ENCODE measurements around the gene NTHL1. TPM values are rescaled to one million over a fixed set of nuclear protein-coding genes. Genes with fewer than 3 reads are reported as not detected.
A peak's percentile ranks its signal among the peaks of the same experiment; 100 is the strongest.

The NTHL1 gene
- total and polyA plus RNA-seq, 2 experiments from 2014 or later = 84.6 to 87.9 TPM

GRCh38 chr16:2078096-2078495, 30.5 kb upstream of the NTHL1 start:
- peaks cover 12% of the 10 kb centered on the region for H3K36me3 Mint-ChIP-seq (ENCODE audit: low read depth)
- TF ChIP-seq STAT1 (IDR thresholded peaks at IDR 0.05; ENCODE audit: unreplicated experiment) (no peak), EZH2 (IDR thresholded peaks at IDR 0.05; ENCODE audit: low read depth, unreplicated experiment) (no peak), CTCF (conservative IDR thresholded peaks at IDR 0.05; ENCODE audit: low read depth in 2 of 2) (no peak), NANOG (IDR thresholded peaks at IDR 0.05; ENCODE audit: borderline replicate concordance) (no peak)
- H3K36me3 ChIP-seq (ENCODE audit: insufficient read depth) = no peaks in the 10 kb centered on the region
- no peaks in the 10 kb centered on the region for H3K4me1 ChIP-seq (ENCODE audit: insufficient read depth)
- H3K79me2 ChIP-seq (replicated peaks; ENCODE audit: insufficient read depth) = no peaks in the 10 kb centered on the region
- H3K4me3 Mint-ChIP-seq = no peak overlapping the region
- H4K20me1 ChIP-seq (replicated peaks; ENCODE audit: insufficient read depth) = no peaks in the 10 kb centered on the region
- no peaks in the 10 kb centered on the region for H3F3A ChIP-seq (replicated peaks; ENCODE audit: low read depth)
- no peaks in the 10 kb centered on the region for H3K4me1 Mint-ChIP-seq
- H3K27me3 ChIP-seq (ENCODE audit: insufficient read depth) = no peaks in the 10 kb centered on the region
- H3K9me3 Mint-ChIP-seq = no peaks in the 10 kb centered on the region
- no peak overlapping the region for H2AFZ ChIP-seq
- no peak overlapping the region for H3K27ac Mint-ChIP-seq
- no peaks in the 10 kb centered on the region for H3K9me2 ChIP-seq (ENCODE audit: insufficient read depth)
- H3K27ac ChIP-seq (ENCODE audit: low read depth) = no peak overlapping the region
- no peak for ATAC-seq
- H3K4me2 ChIP-seq = no peak overlapping the region
- H3K4me3 ChIP-seq = no peak overlapping the region
- H3K27me3 Mint-ChIP-seq (ENCODE audit: insufficient read depth, low read depth, poor library complexity) = peaks cover 4% of the 10 kb centered on the region
- DNase-seq (ENCODE audit: low spot score) = no peak

GRCh38 chr16:2077696-2078095, 30.1 kb upstream of the NTHL1 start:
- Histone ChIP-seq H3K4me3 (no peak overlapping the region), H4K20me1 (replicated peaks; ENCODE audit: insufficient read depth) (no peaks in the 10 kb centered on the region), H3K4me1 (ENCODE audit: insufficient read depth) (no peaks in the 10 kb centered on the region), H3K79me2 (replicated peaks; ENCODE audit: insufficient read depth) (no peaks in the 10 kb centered on the region), H3K27me3 (ENCODE audit: insufficient read depth) (no peaks in the 10 kb centered on the region), H3K27ac (ENCODE audit: low read depth) (0 out of 2 replicates have a peak overlapping the region, but pooled peaks have one; percentile 26), H3K9me2 (ENCODE audit: insufficient read depth) (no peaks in the 10 kb centered on the region), H3K4me2 (no peak overlapping the region), H2AFZ (no peak overlapping the region), H3F3A (replicated peaks; ENCODE audit: low read depth) (no peaks in the 10 kb centered on the region), H3K36me3 (ENCODE audit: insufficient read depth) (no peaks in the 10 kb centered on the region; the same call in 1 of the 2 replicates)
- peaks cover 10% of the 10 kb centered on the region for H3K36me3 Mint-ChIP-seq (ENCODE audit: low read depth)
- no peak for DNase-seq (ENCODE audit: low spot score)
- no peaks in the 10 kb centered on the region for H3K4me1 Mint-ChIP-seq
- TF ChIP-seq EZH2 (IDR thresholded peaks at IDR 0.05; ENCODE audit: low read depth, unreplicated experiment) = no peak
- no peak overlapping the region for H3K4me3 Mint-ChIP-seq
- H3K27me3 Mint-ChIP-seq (ENCODE audit: insufficient read depth, low read depth, poor library complexity) = peaks cover 4% of the 10 kb centered on the region
- ATAC-seq = no peak
- no peak overlapping the region; the same call in 1 of the 2 replicates for H3K27ac Mint-ChIP-seq
- no peaks in the 10 kb centered on the region for H3K9me3 Mint-ChIP-seq

- Mint-ChIP-seq H3K4me3 (no peak overlapping the region), H3K36me3 (ENCODE audit: low read depth) (peaks cover 8% of the 10 kb centered on the region), H3K27ac (no peak overlapping the region; the same call in 1 of the 2 replicates), H3K4me1 (no peaks in the 10 kb centered on the region), H3K9me3 (no peaks in the 10 kb centered on the region), H3K27me3 (ENCODE audit: insufficient read depth, low read depth, poor library complexity) (peaks cover 1% of the 10 kb centered on the region)
- no peaks in the 10 kb centered on the region; the same call in 1 of the 2 replicates for H3K36me3 ChIP-seq (ENCODE audit: insufficient read depth)
- no peak overlapping the region for H2AFZ ChIP-seq
- no peak for ATAC-seq
- no peaks in the 10 kb centered on the region for H3K79me2 ChIP-seq (replicated peaks; ENCODE audit: insufficient read depth)
- no peak overlapping the region for H3K4me2 ChIP-seq
- H3K27ac ChIP-seq (ENCODE audit: low read depth) = no peak overlapping the region
- no peaks in the 10 kb centered on the region for H3K9me2 ChIP-seq (ENCODE audit: insufficient read depth)
- no peaks in the 10 kb centered on the region for H3F3A ChIP-seq (replicated peaks; ENCODE audit: low read depth)
- DNase-seq (ENCODE audit: low spot score) = no peak
- H3K4me1 ChIP-seq (ENCODE audit: insufficient read depth) = no peaks in the 10 kb centered on the region
- no peaks in the 10 kb centered on the region; the same call in 1 of the 2 replicates for H4K20me1 ChIP-seq (replicated peaks; ENCODE audit: insufficient read depth)
- no peak overlapping the region for H3K4me3 ChIP-seq
- H3K27me3 ChIP-seq (ENCODE audit: insufficient read depth) = no peaks in the 10 kb centered on the region
- no peak for TF ChIP-seq CTCF (conservative IDR thresholded peaks at IDR 0.05; ENCODE audit: low read depth in 2 of 2)
- no peak for TF ChIP-seq REST (IDR thresholded peaks at IDR 0.05; ENCODE audit: unreplicated experiment)
- TF ChIP-seq JUNB (IDR thresholded peaks at IDR 0.05; ENCODE audit: unreplicated experiment) = no peak
- TF ChIP-seq ZNF114 (CRISPR knock-in tag; IDR thresholded peaks at IDR 0.05) = no peak
- no peak for TF ChIP-seq POLR2AphosphoS5 (IDR thresholded peaks at IDR 0.05; ENCODE audit: low read depth)
- TF ChIP-seq EZH2 (IDR thresholded peaks at IDR 0.05; ENCODE audit: low read depth, unreplicated experiment) = no peak
- TF ChIP-seq EZH2phosphoT487 (IDR thresholded peaks at IDR 0.05; ENCODE audit: unreplicated experiment) = no peak
These were observed 29.4 kb upstream of the NTHL1 start for GRCh38 chr16:2077016-2077415.

All from GM23338 (cell line).